KMS-11 (cell line): ENCODE data around the gene IZUMO4.

Source experiments
- H2AFZ ChIP-seq: fragments of 200-600 bp; sonication (generic); 2 replicates; pipeline ENCODE4 v1.6.1; 2016; ENCODE audit warnings: antibody characterized with exemption, mixed run types, low read depth
- H3K27ac ChIP-seq: fragments of 200-600 bp; sonication (generic); 2 replicates; pipeline ENCODE4 v1.6.1; 2016; ENCODE audit warnings: mild to moderate bottlenecking, mixed run types
- H3K27me3 ChIP-seq: fragments of 200-600 bp; sonication (generic); 2 replicates; pipeline ENCODE4 v1.6.1; 2017; ENCODE audit warnings: mild to moderate bottlenecking, low read depth, mixed run types, moderate library complexity; ENCODE audit not compliant: insufficient read depth
- H3K36me3 ChIP-seq: fragments of 200-600 bp; sonication (generic); 2 replicates; pipeline ENCODE4 v1.6.1; 2017; ENCODE audit warnings: mild to moderate bottlenecking, mixed run types; ENCODE audit not compliant: insufficient read depth
- H3K4me1 ChIP-seq: fragments of 200-600 bp; sonication (generic); 2 replicates; pipeline ENCODE4 v1.6.1; 2016; ENCODE audit warnings: mild to moderate bottlenecking, low read depth, mixed run types; ENCODE audit not compliant: poor library complexity, severe bottlenecking
- H3K4me2 ChIP-seq: fragments of 200-600 bp; sonication (generic); 2 replicates; pipeline ENCODE4 v1.7.0; 2016; ENCODE audit warnings: mild to moderate bottlenecking, mixed run types
- H3K4me3 ChIP-seq: fragments of 200-600 bp; sonication (generic); IDR thresholded peaks from 2 replicates; pipeline ENCODE4 v1.6.1; 2017; ENCODE audit warnings: low read depth, low read length, mixed read lengths; ENCODE audit not compliant: insufficient read depth
- H3K79me2 ChIP-seq: fragments of 200-600 bp; sonication (generic); 2 replicates; pipeline ENCODE4 v1.6.1; 2016; ENCODE audit warnings: low read depth, mixed run types; ENCODE audit not compliant: insufficient read depth
- H3K9ac ChIP-seq: fragments of 200-600 bp; sonication (generic); 2 replicates; pipeline ENCODE4 v1.6.1; 2016; ENCODE audit warnings: mild to moderate bottlenecking, mixed run types
- H4K20me1 ChIP-seq: fragments of 200-600 bp; sonication (generic); 2 replicates; pipeline ENCODE4 v1.6.1; 2016; ENCODE audit warnings: mild to moderate bottlenecking, mixed run types; ENCODE audit not compliant: insufficient read depth
- TF ChIP-seq, protein P1 (sequence below): fragments of 200-600 bp; sonication (generic); conservative IDR thresholded peaks from 2 replicates; pipeline ENCODE4 v1.6.1; 2017; ENCODE audit warnings: low read depth, mild to moderate bottlenecking, antibody characterized with exemption, low read length, moderate library complexity, mixed read lengths

The IZUMO4 gene

DNA sequence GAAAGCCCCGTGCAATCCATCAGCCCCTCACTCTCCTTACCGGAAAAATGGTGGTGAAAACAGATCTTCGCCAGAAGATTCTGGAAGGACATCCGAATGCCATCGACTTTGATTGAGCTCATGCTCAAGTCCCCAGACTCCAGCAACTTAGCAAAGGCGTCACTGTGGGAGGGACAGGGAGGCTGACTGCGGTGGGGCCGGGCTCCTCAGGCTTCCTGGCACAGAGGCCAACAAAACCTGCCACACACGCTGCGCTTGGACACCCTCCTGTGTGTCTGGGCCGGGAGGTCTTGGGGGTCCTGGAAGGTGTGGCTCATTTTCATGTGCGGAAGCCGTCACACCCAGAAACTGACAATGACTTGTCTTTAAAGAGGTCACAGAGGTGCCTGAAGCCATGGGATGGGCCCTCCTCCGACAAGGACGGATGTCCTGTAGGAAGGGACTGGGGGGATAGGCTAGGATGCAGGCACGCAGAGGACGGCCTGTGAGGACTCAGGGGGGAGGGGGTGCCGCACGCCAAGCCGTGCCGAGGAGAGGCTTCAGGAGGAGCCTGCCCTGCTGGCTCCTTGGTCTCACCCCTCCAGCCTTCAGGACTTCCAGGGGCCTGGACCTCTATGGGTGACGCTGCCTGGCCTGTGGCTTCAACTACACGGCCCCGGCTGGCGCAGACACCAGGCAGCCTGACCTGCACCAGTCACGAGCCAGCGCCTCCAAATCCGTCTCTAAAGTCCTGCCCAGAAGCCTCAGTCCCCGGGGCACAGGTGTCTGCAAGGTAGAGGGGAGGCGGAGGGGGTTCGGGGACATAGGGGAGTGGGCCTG lies 12.5 kb downstream of the IZUMO4 start:
- Histone ChIP-seq H3K27ac (no peak overlapping the region), H3K4me1 (no peaks in the 10 kb centered on the region), H3K9ac (no peak overlapping the region), H2AFZ (no peak overlapping the region), H3K4me2 (no peak overlapping the region), H3K79me2 (peaks cover 3% of the 10 kb centered on the region; the same call in 1 of the 2 replicates), H3K36me3 (peaks cover 10% of the 10 kb centered on the region; the same call in 1 of the 2 replicates), H3K4me3 (no peak overlapping the region), H3K27me3 (no peaks in the 10 kb centered on the region), H4K20me1 (no peaks in the 10 kb centered on the region)
- TF ChIP-seq, protein P1, sequence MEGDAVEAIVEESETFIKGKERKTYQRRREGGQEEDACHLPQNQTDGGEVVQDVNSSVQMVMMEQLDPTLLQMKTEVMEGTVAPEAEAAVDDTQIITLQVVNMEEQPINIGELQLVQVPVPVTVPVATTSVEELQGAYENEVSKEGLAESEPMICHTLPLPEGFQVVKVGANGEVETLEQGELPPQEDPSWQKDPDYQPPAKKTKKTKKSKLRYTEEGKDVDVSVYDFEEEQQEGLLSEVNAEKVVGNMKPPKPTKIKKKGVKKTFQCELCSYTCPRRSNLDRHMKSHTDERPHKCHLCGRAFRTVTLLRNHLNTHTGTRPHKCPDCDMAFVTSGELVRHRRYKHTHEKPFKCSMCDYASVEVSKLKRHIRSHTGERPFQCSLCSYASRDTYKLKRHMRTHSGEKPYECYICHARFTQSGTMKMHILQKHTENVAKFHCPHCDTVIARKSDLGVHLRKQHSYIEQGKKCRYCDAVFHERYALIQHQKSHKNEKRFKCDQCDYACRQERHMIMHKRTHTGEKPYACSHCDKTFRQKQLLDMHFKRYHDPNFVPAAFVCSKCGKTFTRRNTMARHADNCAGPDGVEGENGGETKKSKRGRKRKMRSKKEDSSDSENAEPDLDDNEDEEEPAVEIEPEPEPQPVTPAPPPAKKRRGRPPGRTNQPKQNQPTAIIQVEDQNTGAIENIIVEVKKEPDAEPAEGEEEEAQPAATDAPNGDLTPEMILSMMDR = no peak

DNA sequence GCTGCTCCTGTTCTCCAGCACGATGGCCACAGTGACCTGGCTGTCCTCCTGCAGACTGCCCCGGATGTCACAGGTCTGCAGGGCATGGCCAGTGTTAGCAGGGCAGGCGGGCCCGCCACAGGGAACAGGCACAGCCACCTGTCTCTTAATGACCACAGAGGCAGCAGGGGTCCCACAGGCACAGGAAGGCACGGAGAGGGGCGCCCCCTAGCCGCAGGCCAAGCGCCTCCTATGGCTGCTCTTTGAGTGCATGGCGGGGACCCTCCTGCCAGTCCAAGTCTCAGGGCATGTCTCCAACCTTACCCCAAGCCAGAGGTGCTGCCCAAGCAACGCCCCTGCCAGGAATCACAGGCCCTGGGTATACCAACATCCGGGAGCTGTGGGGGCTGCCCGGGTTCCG lies 14.1 kb downstream of the IZUMO4 start:
- no peaks in the 10 kb centered on the region for H4K20me1 ChIP-seq
- no peak overlapping the region for H3K4me2 ChIP-seq
- H3K79me2 ChIP-seq = no peaks in the 10 kb centered on the region
- H3K27ac ChIP-seq = no peak overlapping the region
- TF ChIP-seq, protein P1 = no peak
- no peaks in the 10 kb centered on the region for H3K27me3 ChIP-seq
- H3K4me1 ChIP-seq = no peaks in the 10 kb centered on the region
- H3K4me3 ChIP-seq = no peak overlapping the region
- no peak overlapping the region for H2AFZ ChIP-seq
- no peak overlapping the region for H3K9ac ChIP-seq
- H3K36me3 ChIP-seq = peaks cover 10% of the 10 kb centered on the region; the same call in 1 of the 2 replicates

DNA sequence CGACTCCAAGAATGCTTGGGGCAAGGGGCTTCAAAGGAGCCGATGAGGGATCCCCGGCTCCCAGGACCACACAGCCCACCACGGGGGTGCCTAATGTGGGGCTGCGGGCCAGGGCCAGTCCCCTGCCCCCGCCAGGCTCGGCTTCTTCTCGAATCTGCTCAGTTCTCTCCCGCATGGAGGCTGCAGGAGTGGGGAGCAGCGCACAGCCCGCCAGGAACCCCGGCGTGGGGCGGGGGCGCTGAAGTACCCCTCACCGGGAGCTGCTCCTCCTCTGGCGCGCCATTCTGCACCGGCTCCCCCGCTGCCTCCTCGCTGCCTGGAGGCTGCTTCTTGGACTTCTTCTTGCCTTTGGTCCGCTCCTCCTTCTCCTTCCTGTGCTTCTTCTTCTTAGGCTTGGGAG lies 14.7 kb downstream of the IZUMO4 start:
- peaks cover 10% of the 10 kb centered on the region; the same call in 1 of the 2 replicates for H3K36me3 ChIP-seq
- H4K20me1 ChIP-seq = no peaks in the 10 kb centered on the region
- H3K27me3 ChIP-seq = no peaks in the 10 kb centered on the region
- no peaks in the 10 kb centered on the region for H3K4me1 ChIP-seq
- H3K9ac ChIP-seq = no peak overlapping the region
- no peaks in the 10 kb centered on the region for H3K79me2 ChIP-seq
- H2AFZ ChIP-seq = no peak overlapping the region
- H3K27ac ChIP-seq = no peak overlapping the region
- H3K4me3 ChIP-seq = no peak overlapping the region
- no peak overlapping the region for H3K4me2 ChIP-seq
- TF ChIP-seq, protein P1 = no peak

DNA sequence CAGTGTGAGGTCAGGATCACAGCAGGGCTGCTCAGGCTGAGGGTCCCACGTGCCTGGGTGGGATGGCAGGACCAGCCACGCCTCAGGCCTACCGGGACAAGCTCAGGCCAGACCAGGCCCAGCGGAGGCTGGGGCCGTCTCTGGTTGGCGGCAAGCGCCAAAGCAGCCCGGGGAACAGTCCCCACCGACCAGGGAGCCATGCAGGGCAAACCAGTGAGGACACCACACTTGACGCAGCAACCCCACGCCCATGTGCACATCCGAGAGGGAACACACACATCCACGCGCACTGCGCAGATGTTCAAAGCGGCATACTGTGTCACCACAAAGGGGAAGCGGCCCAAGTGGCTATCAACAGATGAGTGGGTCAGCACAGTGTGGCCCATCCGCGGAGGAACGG lies 15.2 kb downstream of the IZUMO4 start:
- Histone ChIP-seq H3K79me2 (no peaks in the 10 kb centered on the region), H3K36me3 (peaks cover 10% of the 10 kb centered on the region; the same call in 1 of the 2 replicates), H3K27me3 (no peaks in the 10 kb centered on the region), H3K4me3 (no peak overlapping the region), H3K27ac (no peak overlapping the region), H3K9ac (no peak overlapping the region), H3K4me2 (no peak overlapping the region), H4K20me1 (no peaks in the 10 kb centered on the region), H2AFZ (no peak overlapping the region), H3K4me1 (no peaks in the 10 kb centered on the region)
- TF ChIP-seq, protein P1 = no peak
